ENCODE measurements around the gene CCDC157. TPM values are rescaled to one million over a fixed set of nuclear protein-coding genes. Genes with fewer than 3 reads are reported as not detected.
A peak's percentile ranks its signal among the peaks of the same experiment; 100 is the strongest.

Gene CCDC157
- total and polyA plus RNA-seq, 10 of the 15 experiments (the other 5 are each of a cell fraction or from before 2014, with no cell fraction given), result 0.10 to 2.8 (median 1.2) TPM

GRCh38 chr22:30362651-30363281, 6.0 kb downstream of the CCDC157 start:
- H3K4me1 ChIP-seq (ENCODE audit: control insufficient read depth, insufficient read depth, low read length), result no peaks in the 10 kb centered on the region
- RAD21 ChIA-PET (ENCODE audit: unreplicated experiment), result interaction anchor here (1.0 kb wide), 1 partner anchor 74 kb away, joined by 3 read pairs; no protein-coding TSS in a partner anchor

More at GRCh38 chr22:30362651-30363281, 6.0 kb downstream of the CCDC157 start:
- intact Hi-C loops (cut with micrococcal nuclease; ENCODE audit: unreplicated experiment), result no loop called here
- Histone ChIP-seq H2AFZ (ENCODE audit: control insufficient read depth, low read depth, low read length) (no peak overlapping the region), H3K9ac (ENCODE audit: control insufficient read depth, insufficient read depth, low read length) (no peak overlapping the region), H3K27me3 (replicated peaks in 1 of 2; ENCODE audit: control insufficient read depth in 2 of 2, insufficient read depth in 2 of 2, low read length in 1 of 2) (no peaks in the 10 kb centered on the region), H3K36me3 (ENCODE audit: control insufficient read depth in 2 of 2, insufficient read depth in 2 of 2, low read length in 1 of 2) (no peaks in the 10 kb centered on the region), H3K4me3 (no peak overlapping the region), H3K4me2 (ENCODE audit: control insufficient read depth, insufficient read depth) (no peak overlapping the region), H4K20me1 (ENCODE audit: control insufficient read depth, insufficient read depth) (no peaks in the 10 kb centered on the region), H3K27ac (ENCODE audit: control insufficient read depth, insufficient read depth) (no peak overlapping the region), H3K9me3 (replicated peaks; ENCODE audit: control insufficient read depth, insufficient read depth, low read length) (no peaks in the 10 kb centered on the region), H3K79me2 (ENCODE audit: control insufficient read depth, insufficient read depth, low read length) (no peaks in the 10 kb centered on the region)
- no peak for TF ChIP-seq NBN (IDR thresholded peaks at IDR 0.05)
- TF ChIP-seq JUNB (IDR thresholded peaks at IDR 0.05), result no peak
- TF ChIP-seq IKZF1 (conservative IDR thresholded peaks at IDR 0.05), result no peak
- TF ChIP-seq FOXM1 (IDR thresholded peaks at IDR 0.05; ENCODE audit: low read depth, low read length), result no peak
- no peak for TF ChIP-seq LARP7 (IDR thresholded peaks at IDR 0.05)
- TF ChIP-seq RELA (IDR thresholded peaks at IDR 0.05; ENCODE audit: borderline replicate concordance, partially characterized antibody), result no peak
- no peak for TF ChIP-seq IRF3 (IDR thresholded peaks at IDR 0.05)
- TF ChIP-seq, protein P1, sequence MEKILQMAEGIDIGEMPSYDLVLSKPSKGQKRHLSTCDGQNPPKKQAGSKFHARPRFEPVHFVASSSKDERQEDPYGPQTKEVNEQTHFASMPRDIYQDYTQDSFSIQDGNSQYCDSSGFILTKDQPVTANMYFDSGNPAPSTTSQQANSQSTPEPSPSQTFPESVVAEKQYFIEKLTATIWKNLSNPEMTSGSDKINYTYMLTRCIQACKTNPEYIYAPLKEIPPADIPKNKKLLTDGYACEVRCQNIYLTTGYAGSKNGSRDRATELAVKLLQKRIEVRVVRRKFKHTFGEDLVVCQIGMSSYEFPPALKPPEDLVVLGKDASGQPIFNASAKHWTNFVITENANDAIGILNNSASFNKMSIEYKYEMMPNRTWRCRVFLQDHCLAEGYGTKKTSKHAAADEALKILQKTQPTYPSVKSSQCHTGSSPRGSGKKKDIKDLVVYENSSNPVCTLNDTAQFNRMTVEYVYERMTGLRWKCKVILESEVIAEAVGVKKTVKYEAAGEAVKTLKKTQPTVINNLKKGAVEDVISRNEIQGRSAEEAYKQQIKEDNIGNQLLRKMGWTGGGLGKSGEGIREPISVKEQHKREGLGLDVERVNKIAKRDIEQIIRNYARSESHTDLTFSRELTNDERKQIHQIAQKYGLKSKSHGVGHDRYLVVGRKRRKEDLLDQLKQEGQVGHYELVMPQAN (conservative IDR thresholded peaks at IDR 0.05), result no peak
- no peak for TF ChIP-seq RAD21 (IDR thresholded peaks at IDR 0.05; ENCODE audit: insufficient read depth, low read depth, low read length)
- no peak for TF ChIP-seq FOS (IDR thresholded peaks at IDR 0.05; ENCODE audit: borderline replicate concordance, extremely low read depth, insufficient read length)
- no peak for TF ChIP-seq CHD2 (IDR thresholded peaks at IDR 0.05; ENCODE audit: borderline replicate concordance, low read depth, low read length)
- no peak for FAIRE-seq
- SMC1A ChIA-PET (ENCODE audit: uncharacterized antibody, unreplicated experiment), result interaction anchor here (1.3 kb wide), 1 partner anchor 75 kb away, joined by 4 read pairs; no protein-coding TSS in a partner anchor
- BruUV-seq (replicated peaks), result no TSS peak
- 54% methylated on average over 7 of the region's 7 CpGs for WGBS (ENCODE audit: insufficient coverage, insufficient replicate concordance, low lambda C conversion rate, missing lambda C conversion rate)
- CTCF ChIA-PET, result interaction anchor here (4.8 kb wide), 1 partner anchor 75 kb away, joined by 24 read pairs; no protein-coding TSS in a partner anchor
- no peak for DNase-seq (ENCODE audit: low read depth, low spot score)
- POLR2A ChIA-PET, result interaction anchor here (0.6 kb wide), 1 partner anchor 104 kb away, joined by 3 read pairs; no protein-coding TSS in a partner anchor
- in situ Hi-C loops (cut with MboI), result no loop called here
- ATAC-seq, result peak; percentile 32
